ENCODE results near the gene KRTAP12-4.
"Not testable (repeated sequence)": the region's sequence is repeated elsewhere in the genome, so short reads cannot be mapped to it uniquely, and the experiment has no call there.

DNA sequence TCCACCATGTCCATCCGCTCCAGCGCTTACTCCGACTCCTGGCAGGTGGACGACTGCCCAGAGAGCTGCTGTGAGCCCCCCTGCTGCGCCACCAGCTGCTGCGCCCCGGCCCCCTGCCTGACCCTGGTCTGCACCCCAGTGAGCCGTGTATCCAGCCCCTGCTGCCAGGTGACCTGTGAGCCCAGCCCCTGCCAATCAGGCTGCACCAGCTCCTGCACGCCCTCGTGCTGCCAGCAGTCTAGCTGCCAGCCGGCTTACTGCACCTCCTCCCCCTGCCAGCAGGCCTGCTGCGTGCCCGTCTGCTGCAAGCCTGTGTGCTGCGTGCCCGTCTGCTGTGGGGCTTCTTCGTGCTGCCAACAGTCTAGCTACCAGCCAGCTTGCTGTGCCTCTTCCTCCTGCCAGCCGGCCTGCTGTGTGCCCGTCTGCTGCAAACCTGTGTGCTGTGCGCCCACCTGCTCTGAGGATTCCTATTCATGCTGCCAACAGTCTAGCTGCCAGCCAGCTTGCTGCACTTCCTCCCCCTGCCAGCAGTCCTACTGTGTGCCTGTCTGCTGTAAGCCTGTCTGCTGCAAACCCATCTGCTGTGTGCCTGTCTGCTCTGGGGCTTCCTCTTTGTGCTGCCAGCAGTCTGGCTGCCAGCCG lies 27.2 kb downstream of the KRTAP12-4 start:
- TF ChIP-seq, protein P1, sequence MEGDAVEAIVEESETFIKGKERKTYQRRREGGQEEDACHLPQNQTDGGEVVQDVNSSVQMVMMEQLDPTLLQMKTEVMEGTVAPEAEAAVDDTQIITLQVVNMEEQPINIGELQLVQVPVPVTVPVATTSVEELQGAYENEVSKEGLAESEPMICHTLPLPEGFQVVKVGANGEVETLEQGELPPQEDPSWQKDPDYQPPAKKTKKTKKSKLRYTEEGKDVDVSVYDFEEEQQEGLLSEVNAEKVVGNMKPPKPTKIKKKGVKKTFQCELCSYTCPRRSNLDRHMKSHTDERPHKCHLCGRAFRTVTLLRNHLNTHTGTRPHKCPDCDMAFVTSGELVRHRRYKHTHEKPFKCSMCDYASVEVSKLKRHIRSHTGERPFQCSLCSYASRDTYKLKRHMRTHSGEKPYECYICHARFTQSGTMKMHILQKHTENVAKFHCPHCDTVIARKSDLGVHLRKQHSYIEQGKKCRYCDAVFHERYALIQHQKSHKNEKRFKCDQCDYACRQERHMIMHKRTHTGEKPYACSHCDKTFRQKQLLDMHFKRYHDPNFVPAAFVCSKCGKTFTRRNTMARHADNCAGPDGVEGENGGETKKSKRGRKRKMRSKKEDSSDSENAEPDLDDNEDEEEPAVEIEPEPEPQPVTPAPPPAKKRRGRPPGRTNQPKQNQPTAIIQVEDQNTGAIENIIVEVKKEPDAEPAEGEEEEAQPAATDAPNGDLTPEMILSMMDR (IDR thresholded peaks at IDR 0.05; ENCODE audit: borderline replicate concordance, extremely low read depth, low read length, poor library complexity, severe bottlenecking): not testable (repeated sequence)
- TF ChIP-seq EZH2 (IDR thresholded peaks at IDR 0.05; ENCODE audit: borderline replicate concordance, low read depth, low read length, severe bottlenecking): not testable (repeated sequence)
